ENCODE results near the gene OR4D9. TPM values are rescaled to one million over a fixed set of nuclear protein-coding genes. Genes with fewer than 3 reads are reported as not detected.
"Not testable (repeated sequence)": the region's sequence is repeated elsewhere in the genome, so short reads cannot be mapped to it uniquely, and the experiment has no call there.

The OR4D9 gene
- total RNA-seq: not detected in 2 replicates

DNA sequence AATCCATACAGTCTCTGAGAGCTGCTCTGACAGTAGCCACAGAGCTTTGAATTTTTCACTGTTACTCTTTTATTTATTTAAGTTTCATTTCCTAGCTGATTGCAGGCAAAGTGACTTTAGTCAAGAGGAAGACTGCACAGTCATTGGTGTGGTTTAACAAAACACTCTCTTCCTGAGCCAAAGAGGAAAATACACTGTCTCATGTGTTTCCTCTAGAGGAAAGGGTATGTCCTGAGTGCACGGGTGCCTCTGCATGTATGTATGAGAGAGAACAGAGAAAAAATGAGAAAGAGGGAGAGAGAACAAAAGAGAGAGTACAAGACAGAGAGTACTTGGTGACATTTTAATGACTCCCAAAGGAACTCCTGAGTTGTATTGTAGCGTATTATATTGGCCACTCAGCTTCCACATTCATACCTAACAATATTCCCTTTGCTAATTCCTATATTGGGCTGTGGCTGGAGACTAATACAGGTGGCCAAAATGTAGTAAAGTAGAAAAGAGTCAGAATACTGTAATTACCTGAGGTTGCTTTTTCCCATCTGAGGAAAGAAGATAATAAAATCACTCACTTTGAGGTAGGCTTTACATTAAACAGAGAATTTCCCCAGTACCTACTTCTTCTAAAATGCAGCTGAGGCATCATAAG is at the start of gene OR4D9:
Gene OR4D9 (plus strand): TSS at position 599 of the 649 bp plus-strand sequence. CDS start 3,374 bp downstream, outside the sequence.
- DNase-seq (ENCODE audit: low read depth in 2 of 2): peak; percentile 85 to 99

DNA sequence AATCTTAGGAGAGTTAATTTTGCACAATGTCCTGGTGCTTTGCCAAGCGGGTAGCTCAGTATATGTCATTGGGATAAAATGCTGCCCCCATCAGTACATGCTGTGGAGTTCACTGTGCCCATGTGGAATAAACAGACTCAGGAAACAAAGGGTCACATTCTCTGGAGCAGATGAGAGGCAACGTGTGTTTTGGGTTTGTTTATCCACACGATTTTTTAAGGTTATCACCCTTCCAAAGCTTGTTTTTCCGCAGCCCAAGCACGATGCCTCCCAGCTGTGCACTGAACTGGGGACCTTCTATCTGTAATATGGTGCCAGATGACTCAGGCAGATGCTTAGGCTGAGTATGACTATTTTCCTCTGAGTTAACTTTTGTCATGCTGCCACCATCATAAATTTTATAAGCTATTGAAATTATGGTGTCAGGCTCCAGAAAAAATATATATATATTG is 48.1 kb upstream of the OR4D9 start:
- peak; percentile 29 to 100 for DNase-seq (ENCODE audit: low read depth in 2 of 2)

DNA sequence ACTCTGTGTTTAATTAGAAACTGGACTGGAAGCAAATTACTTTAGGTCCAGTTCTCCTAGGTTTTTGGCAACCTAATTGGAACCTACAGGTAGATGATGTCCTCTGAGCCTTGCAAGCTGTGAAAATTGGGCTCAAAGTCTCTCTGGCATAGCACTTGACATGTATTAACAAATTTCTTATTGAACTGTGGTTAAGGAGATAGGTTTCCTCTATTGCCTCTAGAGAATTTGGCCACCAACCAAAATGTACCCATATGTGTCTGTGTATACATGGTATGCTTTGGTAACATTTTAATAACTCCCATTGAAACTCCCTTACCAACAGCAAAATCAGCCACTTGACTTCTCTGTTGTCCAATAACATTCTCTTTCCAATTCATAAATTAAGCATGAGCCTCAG is 38.3 kb upstream of the OR4D9 start, which contains the start of gene OR4D10:
Gene OR4D10 (plus strand): TSS at position 301 of the 400 bp plus-strand sequence. CDS start 4,115 bp downstream, outside the sequence.
- DNase-seq (ENCODE audit: low read depth in 2 of 2): no peak

DNA sequence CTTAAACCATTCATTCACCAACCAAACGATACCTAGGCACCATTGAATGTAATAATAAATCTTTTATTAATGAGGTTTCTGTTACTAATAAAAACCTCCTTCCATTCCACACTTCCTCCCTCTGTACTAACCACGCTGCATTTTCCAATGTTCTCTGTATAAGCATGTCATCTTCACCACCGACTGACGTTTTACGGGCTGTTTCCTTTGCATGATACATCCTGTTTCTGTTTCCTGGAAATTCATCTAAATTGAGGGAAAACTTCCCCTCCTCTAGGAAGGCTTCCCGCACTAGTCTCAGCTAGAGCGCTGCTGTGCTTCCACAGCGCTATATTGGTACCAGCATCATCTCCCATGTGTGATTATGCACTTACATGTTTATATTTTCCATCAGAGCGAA is 36.2 kb upstream of the OR4D9 start:
- peak in 1 of 2 donors; percentile 72 for DNase-seq (ENCODE audit: low read depth in 2 of 2)

DNA sequence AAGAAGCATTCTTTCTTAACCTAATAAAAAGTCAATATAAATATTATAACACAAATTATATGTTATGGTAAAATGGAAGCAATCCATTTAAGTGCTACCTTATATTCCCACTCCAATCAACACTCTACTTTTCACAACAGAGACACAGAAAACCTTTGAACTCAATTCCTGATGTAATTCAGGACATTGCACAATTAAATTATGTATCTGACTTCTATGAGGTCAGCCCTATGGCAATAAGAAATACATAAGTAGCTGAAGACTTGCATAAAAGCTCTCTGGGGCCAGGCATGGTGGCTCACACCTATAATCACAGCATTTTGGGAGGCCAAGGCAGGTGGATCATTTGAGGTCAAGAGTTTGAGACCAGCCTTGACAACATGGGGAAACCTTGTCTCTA is 31.4 kb upstream of the OR4D9 start:
- DNase-seq (ENCODE audit: low read depth in 2 of 2): no peak

DNA sequence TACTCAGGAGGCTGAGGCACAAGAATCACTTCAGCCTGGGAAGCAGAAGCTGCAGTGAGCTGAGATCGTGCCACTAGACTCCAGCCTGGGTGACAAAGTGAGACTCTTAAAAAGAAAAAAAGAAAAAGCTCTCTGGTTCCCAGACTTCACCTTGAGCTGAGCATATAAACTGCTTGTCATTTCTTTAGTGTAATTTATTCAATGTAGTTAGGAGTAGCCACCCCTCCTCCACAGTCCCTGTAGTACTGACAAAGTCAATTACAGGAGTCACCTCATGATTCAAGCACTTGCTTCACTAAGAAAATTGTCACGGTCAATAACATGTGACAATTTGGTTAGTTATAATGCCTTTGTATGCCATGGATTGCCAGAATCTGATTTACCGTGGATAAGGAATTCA is 31.0 kb upstream of the OR4D9 start:
- no peak for DNase-seq (ENCODE audit: low read depth in 2 of 2)

DNA sequence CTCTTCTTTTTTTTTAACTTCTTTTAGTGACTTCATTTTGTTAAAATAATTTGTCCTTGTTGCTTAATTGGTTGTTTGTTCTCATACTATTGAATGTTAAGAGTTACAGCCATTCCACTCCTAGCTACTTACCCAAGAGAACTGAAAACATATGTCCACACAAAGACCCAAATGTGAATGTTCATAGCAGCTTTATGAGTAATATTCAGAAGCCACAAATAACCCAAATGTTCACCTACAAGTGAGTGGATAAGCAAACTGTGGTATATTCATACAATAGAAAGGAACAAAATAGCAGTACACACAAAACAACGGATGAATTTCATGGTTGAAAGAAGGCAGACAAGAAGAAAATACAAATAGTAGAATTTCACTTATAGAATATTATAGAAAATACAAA is 9.4 kb upstream of the OR4D9 start:
- no peak for DNase-seq (ENCODE audit: low read depth in 2 of 2)

DNA sequence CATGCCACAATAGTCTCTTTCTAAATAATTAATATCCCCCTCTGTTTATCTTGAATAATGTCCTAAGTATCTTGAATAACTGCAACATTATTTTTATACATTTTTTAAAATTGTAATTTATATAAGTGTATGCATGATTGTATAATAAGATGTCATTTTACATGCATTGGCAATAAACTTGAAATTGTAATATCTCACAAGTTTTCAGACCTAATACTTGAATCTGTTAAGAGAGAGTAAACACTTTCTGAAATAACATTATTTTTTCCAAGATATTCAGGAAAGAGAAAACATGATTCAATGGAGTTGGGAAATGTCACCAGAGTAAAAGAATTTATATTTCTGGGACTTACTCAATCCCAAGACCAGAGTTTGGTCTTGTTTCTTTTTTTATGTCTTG is 8.1 kb upstream of the OR4D9 start, which contains the start of gene OR4D11:
Gene OR4D11 (plus strand): TSS at position 301 of the 400 bp plus-strand sequence. CDS start 0 bp downstream, at position 301.
- DNase-seq (ENCODE audit: low read depth in 2 of 2): no peak

DNA sequence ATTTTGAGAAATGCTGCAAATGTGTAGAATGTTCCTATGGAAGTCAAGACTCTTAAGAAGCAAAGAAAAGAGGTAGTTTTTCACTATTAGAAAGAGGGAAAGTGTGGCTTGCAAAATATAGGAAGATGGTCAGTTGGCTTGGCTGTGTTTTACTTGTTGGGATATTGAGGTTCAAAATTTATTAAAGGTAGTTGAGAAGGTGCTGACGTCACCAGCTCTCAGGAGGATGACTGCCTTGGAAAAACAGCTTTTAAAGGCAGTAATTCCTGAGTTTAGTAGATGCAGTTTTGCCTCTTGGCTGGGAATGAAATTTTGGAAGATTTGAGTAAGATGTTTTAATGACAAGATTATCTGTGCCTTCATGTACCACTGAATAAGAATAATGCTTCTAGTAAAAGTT is 336 bp downstream of the OR4D9 start:
- DNase-seq (ENCODE audit: low read depth in 2 of 2): peak in 1 of 2 donors; percentile 36

DNA sequence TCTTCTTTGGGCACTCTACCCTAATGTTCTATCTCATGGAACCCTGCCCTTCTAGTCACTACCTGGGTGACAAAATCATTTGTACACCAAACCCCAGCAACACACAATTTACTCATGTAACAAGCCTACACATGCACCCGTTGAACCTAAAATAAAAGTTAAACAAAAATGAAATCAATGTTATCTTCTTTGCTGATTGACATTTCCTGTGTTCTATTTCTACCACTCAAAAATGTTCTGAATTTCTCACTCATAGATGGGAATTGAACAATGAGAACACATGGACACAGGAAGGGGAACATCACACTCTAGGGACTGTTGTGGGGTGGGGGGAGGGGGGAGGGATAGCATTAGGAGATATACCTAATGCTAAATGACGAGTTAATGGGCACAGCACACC is 8.8 kb downstream of the OR4D9 start:
- DNase-seq (ENCODE audit: low read depth in 2 of 2): peak in 1 of 2 donors; percentile 86

DNA sequence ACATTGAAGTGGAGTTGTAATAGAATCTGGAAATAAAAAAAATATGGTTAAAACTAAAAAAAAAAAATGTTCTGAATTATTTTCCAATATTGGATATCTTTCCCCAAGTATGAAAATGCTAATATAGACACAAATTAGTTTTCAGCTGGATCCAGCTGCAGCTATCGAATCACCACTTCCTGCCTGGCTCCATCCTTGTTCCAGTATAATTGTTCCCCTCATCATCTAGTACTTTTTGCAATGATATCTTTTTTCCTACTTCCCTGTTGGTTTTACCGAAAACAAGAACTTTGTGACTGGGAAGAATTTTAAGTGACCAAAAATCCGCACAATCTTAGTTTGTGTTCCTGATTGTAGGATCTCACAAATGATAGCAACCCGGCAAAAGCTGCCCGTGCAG is 9.4 kb downstream of the OR4D9 start:
- DNase-seq (ENCODE audit: low read depth in 2 of 2): peak in 1 of 2 donors; percentile 88

DNA sequence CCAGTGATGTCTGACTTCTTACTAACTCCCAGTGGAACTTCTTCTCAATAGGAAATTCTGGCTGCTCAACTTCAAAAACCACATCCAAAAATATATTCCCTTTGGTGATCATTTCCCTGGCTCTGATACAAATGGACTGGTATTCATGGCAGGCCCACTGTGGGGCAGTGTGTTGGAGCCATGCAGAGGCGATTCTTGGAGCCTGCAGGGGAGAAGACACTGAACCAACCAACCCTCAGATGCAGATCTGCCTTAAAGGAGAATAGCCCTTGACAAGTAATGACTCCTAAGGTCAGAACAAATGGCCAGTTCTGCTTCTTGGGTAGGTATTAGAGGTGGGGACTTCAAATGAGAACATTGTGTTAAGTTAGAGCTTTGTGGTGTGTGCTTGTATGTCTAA is 12.2 kb downstream of the OR4D9 start:
- no peak for DNase-seq (ENCODE audit: low read depth in 2 of 2)

DNA sequence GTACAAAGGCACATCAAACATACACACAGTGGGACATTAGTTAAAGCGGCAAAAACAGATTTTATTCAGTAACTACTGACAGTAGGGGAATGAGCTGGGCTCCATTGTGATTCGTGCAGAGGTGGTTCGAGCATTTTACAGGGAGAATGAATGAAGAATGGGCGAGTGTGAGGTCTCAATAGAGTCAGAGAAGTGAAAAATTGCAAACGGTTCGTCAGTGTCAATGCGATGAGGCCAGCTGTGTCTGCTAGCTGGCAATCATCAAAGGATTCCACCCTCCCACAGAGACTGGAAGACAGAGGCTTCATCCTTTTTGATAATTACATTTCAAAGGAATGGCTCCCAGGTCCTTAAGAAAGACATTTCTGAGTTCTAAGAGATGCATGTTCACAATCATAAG is 17.4 kb downstream of the OR4D9 start:
- no peak for DNase-seq (ENCODE audit: low read depth in 2 of 2)

DNA sequence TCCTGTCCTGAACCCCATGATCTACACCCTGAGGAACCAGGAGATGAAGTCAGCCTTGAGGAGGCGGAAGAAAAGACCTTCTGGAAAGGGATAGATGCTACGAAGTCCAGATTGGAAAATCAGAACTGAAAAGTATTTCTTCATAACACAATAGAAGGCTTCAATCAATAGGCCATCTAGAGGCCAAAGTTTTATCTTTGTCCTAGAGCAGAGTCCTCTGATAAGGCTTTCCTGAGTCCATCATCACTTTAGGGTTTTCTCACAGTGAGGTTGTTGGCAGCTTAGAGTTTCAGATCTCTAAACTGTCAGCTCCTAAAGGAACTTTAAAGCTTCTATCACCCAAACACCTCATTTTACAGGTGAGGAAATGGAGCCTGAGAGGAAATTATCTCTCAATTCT is 21.3 kb downstream of the OR4D9 start:
- no peak for DNase-seq (ENCODE audit: low read depth in 2 of 2)

DNA sequence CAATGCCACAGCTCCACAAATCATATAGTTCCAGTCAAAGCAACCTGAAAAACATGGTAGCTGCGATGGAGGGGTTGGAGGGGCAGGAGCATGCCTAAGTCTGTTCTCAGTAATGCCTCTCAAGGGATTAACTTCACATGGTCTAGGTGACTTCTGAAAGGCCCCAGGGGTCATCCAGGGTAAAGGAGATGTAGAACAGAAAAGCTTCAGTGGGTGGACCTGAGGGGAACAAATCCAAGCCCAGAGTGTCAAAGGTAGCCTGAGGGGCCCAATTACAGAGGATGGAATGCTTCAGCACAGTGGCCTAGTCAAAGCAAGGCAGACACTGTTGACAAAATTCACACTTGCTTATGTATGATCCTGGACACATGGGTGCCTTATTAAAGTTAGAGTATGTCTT is 23.3 kb downstream of the OR4D9 start:
- no peak for DNase-seq (ENCODE audit: low read depth in 2 of 2)

DNA sequence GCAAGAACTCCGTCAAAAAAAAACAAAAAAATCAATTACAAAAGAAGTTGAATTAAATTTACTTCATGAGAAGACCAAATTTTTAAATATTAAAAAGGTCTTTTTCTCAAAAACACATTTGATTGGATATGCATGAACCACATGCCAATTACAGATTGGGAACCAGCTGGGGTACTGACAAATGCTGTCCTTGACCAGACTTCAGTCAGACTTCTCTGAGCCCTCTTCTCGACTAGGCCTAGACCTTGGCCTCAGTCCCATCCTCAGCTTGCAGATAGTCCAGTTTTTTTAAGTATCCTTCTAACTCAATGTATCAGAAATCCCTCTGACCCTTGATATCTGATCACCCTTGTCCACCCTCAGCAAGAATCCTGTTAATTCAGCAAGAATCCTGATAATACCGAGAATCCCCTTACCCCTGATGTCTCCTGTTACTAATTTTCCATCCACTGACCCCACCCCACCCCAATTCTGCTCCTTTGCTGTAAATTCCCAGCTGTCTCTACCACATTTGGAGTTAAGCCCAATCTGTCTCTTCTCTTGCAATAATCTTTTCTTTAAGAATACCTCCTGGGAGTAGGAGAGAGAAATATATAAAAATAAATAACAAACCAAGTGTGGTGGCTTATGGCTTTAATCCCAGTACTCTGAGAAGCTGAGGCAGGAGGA is 30.9 kb downstream of the OR4D9 start:
- no peak for DNase-seq (ENCODE audit: low read depth in 2 of 2)

DNA sequence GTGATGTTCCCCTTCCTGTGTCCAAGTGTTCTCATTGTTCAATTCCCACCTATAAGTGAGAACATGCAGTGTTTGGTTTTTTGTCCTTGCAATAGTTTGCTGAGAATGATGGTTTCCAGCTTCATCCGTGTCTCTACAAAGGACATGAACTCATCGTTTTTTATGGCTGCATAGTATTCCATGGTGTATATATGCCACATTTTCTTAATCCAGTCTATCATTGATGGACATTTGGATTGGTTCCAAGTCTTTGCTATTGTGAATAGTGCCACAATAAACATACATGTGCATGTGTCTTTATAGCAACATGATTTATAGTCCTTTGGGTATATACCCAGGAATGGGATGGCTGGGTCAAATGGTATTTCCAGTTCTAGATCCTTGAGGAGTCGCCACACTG is 32.4 kb downstream of the OR4D9 start:
- not testable (repeated sequence) for DNase-seq (ENCODE audit: low read depth in 2 of 2)

DNA sequence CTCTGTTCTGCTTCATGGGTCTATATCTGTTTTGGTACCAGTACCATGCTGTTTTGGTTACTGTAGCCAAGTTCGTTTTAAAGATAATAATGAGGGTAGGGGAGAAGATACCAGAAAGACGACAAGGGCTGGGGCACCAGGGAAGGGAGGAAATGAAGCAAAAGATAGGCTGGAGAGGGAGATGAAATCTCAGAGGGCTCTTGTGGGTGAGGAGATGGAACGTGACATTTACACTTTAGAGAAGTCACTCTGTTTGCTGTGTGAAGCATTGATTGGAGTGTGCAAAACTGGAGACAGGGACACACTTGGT is 33.5 kb downstream of the OR4D9 start:
- DNase-seq (ENCODE audit: low read depth in 2 of 2): no peak

DNA sequence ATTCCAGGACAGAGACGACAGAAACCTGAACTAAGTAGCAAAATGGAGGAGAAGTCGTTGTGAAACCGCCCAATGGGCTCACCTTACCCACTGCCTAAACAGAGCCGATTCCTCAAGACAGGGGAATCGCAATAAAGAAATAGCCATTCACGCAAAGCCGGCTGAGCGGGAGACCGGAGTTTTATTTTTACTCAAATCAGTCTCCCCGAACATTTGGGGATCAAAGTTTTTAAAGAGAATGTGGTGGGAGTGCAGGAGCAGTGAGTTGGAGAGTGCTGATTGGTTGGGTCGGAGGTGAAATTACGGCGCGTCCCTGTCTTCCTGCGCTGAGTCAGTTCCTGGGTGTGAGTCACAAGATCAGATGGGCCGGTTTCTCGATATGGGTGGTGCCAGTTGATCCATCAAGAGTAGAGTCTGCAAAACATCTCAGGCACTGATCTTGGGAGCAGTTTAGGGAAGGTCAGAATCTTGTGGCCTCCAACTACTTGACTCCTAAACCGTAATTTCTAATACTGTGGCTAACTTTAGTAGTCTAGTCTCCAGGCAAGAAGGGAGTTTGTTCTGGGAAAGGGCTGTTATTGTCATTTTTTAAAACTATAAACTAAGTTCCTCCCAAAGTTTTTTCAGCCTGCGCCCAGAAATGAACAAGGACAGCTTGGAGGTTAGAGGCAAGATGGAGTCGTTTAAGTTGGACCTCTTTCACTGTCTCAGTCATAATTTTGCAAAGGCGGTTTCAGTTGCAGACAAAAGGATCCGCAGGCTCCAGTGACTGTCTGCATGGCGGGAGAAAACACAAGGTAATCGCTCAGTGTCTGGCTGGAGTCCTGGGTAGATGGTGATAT is 34.1 kb downstream of the OR4D9 start:
- peak in 1 of 2 donors; percentile 78 for DNase-seq (ENCODE audit: low read depth in 2 of 2)

DNA sequence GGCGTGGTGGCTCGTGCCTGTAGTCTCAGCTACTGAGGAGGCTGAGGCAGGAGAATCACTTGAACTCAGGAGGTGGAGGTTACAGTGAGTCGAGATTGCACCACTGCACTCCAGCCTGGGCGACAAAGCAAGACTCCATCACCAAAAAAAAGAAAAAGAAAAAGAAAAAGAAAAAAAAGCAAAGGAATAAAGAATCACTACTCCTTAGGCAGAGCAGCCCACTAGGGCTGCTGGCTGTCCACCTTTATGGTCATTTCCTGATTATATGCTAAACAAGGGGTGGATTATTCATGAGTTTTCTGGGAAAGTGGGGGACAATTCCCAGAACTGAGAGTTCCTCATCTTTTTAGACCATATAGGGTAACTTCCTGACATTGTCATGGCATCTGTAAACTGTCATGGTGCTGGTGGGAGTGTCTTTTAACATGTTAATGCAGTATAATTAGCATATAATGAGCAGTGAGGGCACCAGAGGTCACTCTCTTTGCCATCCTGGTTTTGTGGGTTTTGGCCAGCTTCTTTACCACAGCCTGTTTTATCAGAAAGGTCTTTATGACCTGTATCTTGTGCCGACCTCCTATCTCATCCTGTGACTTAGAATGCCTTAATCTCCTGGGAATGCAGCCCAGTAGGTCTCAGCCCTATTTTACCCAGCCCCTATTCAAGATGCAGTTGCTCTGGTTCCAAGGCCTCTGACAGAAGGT is 36.4 kb downstream of the OR4D9 start:
- peak; percentile 20 to 66 for DNase-seq (ENCODE audit: low read depth in 2 of 2)

DNA sequence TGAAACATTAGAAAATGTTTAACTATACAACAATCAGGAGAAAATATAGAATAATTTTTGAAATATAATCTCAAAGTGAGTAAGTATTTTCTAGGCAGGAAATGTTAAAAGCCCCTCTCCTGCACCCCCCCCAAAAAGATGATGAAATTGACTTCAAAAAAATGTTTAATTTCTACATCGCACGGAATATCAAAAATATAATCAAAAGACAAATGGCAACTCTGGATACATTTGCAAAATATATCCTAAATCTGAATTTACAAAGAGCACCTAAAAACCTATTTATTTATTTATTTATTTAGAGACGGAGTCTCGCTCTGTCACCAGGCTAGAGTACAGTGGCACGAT is 36.9 kb downstream of the OR4D9 start:
- DNase-seq (ENCODE audit: low read depth in 2 of 2): no peak

DNA sequence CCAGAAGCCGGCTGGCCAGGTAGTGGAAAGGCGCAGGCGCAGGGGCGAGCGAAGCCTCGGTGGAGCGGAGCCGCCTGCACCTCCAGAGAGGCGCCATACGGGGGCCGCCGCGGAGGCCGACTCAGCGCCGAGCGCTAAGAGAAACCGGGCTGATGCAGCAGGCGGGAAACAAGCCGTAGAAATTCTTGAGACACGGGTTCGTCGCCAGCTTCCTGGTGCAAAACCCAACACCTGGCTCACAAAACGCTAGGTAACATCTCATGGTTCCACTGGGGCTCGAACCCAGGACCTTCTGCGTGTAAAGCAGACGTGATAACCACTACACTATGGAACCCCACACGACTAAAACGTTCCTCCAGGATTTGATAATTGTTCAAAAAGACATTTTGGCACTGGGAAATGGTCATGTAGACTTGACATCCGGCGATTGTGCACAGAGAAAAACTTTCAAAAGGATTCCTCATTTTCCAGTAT is 39.1 kb downstream of the OR4D9 start:
- peak; percentile 94 to 95 for DNase-seq (ENCODE audit: low read depth in 2 of 2)

Measured in lung microvascular endothelial cell (primary cell).